Panc1 (cell line): ENCODE data around the gene CSTA. TPM values are rescaled to one million over a fixed set of nuclear protein-coding genes. Genes with fewer than 3 reads are reported as not detected.

Experiments
- ATAC-seq: fragments of 200-7000 bp; cut with Tn5 transposase; 2 replicates; pipeline ENCODE4 v1.9.1; 2020; ENCODE audit warnings: mild to moderate bottlenecking, moderate library complexity
- BruUV-seq: library from RNA; stranded (reverse); fragments of 400-500 nt; replicated peaks from 2 replicates; lab custom pipeline; 2021; lab: Mats Ljungman, UMichigan
- CTCF ChIA-PET: fragments of 300-600 bp; sonication (Branson Sonifier 250); formaldehyde crosslinking; loops from one replicate; lab custom pipeline; 2022; ENCODE audit warnings: antibody characterized with exemption; lab: Charles Lee
- POLR2A ChIA-PET: fragments of 300-600 bp; sonication (Branson Sonifier 250); formaldehyde crosslinking; loops from one replicate; lab custom pipeline; 2022; ENCODE audit warnings: antibody characterized with exemption; lab: Charles Lee
- DNase-seq: peaks from one replicate; pipeline ENCODE4 v3.0.0-alpha.2; 2010; ENCODE audit warnings: low read depth, low spot score
- H3K27ac ChIP-seq: 2 replicates; pipeline ENCODE4 v1.5.1; 2011; ENCODE audit warnings: mild to moderate bottlenecking, low read length, inconsistent platforms
- H3K27me3 ChIP-seq: fragments of 200-500 bp; sonication (Bioruptor generic); 2 replicates; pipeline ENCODE4 v1.6.0; 2014; ENCODE audit warnings: low read length, inconsistent platforms; ENCODE audit not compliant: control insufficient read depth, insufficient read depth
- H3K36me3 ChIP-seq: fragments of 200-500 bp; sonication (Bioruptor generic); 2 replicates; pipeline ENCODE4 v1.5.1; 2014; ENCODE audit warnings: inconsistent platforms, mild to moderate bottlenecking, low read length, moderate library complexity; ENCODE audit not compliant: control insufficient read depth, insufficient read depth
- H3K4me1 ChIP-seq: 2 replicates; pipeline ENCODE4 v1.5.1; 2011; ENCODE audit warnings: inconsistent platforms, mild to moderate bottlenecking, low read length, moderate library complexity; ENCODE audit not compliant: control insufficient read depth, insufficient read depth
- H3K4me3 ChIP-seq, 2 experiments: 2 replicates each; pipeline ENCODE4 v1.5.1; 2011 to 2012; ENCODE audit warnings: low read depth in 2 of 2, low read length in 2 of 2, mild to moderate bottlenecking in 2 of 2, inconsistent platforms in 1 of 2, moderate library complexity in 1 of 2
- H3K9me3 ChIP-seq: fragments of 200-500 bp; sonication (Bioruptor generic); 2 replicates; pipeline ENCODE4 v1.5.1; 2014; ENCODE audit warnings: low read depth, mild to moderate bottlenecking, inconsistent platforms, low read length, moderate library complexity; ENCODE audit not compliant: control insufficient read depth, insufficient read depth
- POLR2AphosphoS5 ChIP-seq: IDR thresholded peaks from 2 replicates; pipeline ENCODE4 v1.6.1; 2012; ENCODE audit warnings: mild to moderate bottlenecking, low read depth, low read length, moderate library complexity
- SIN3A ChIP-seq: IDR thresholded peaks from 2 replicates; pipeline ENCODE4 v1.6.1; 2012; ENCODE audit warnings: low read depth, mild to moderate bottlenecking, low read length, moderate library complexity, borderline replicate concordance; ENCODE audit not compliant: insufficient read depth
- TCF7L2 ChIP-seq: IDR thresholded peaks from 2 replicates; pipeline ENCODE4 v1.6.1; 2011; ENCODE audit warnings: mild to moderate bottlenecking, low read depth, low read length, inconsistent platforms
- in situ Hi-C: cut with HindIII; loops from 2 replicates; pipeline ENCODE4 v1.10.0; 2016; ENCODE audit warnings: low sequenced_read_pairs, low pct_unique_long_range_greater_than_20kb
- intact Hi-C: fragments of 100-400 bp; cut with micrococcal nuclease; formaldehyde crosslinking; loops from one replicate; pipeline ENCODE4 v1.10.0; 2022; ENCODE audit not compliant: unreplicated experiment
- total RNA-seq: library from RNA; stranded (reverse); gene quantifications from one replicate; pipeline ENCODE4 v1.2.1, GENCODE V29; 2021; ENCODE audit not compliant: unreplicated experiment
- TF ChIP-seq, protein P1 (sequence below), 2 experiments: IDR thresholded peaks; 2 replicates each; pipeline ENCODE4 v1.6.1; 2011 to 2012; ENCODE audit warnings: low read depth in 2 of 2, control low read depth in 1 of 2, low read length in 1 of 2, mild to moderate bottlenecking in 1 of 2, moderate library complexity in 1 of 2; ENCODE audit not compliant: insufficient read depth in 1 of 2
- TF ChIP-seq, protein P2 (sequence below): fragments of 450-650 bp; IDR thresholded peaks from 2 replicates; pipeline ENCODE4 v1.5.1; 2017; ENCODE audit warnings: mild to moderate bottlenecking

CSTA gene
- total RNA-seq, 1 experiment from 2014 or later = not detected

DNA sequence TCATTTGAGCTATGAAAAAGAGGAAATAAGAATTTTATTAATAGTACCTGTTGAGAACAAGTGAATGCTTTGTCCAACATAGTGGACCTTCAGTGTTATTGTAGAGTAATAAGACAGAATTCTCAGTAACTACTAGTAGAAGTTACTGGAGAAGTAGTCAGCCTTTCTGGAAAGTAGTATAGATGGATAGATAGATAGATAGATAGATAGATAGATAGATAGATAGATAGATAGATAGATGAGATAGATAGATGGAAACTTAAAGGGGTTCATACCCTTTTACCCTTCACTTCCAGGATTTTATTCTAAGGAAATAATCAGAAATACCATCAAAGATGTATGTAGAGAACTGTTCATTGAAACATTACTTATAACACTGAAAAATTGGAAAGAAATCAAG, 64.1 kb downstream of the CSTA start:
- Histone ChIP-seq H3K9me3 (no peaks in the 10 kb centered on the region), H3K36me3 (no peaks in the 10 kb centered on the region; the same call in 1 of the 2 replicates), H3K27ac (no peak overlapping the region), H3K27me3 (no peaks in the 10 kb centered on the region), H3K4me1 (no peaks in the 10 kb centered on the region; the same call in 1 of the 2 replicates), H3K4me3 (no peak overlapping the region)
- in situ Hi-C loops = no loop called here
- intact Hi-C loops = loop anchor here (10.0 kb wide), 1 partner anchor 554 kb away; the partner anchor contains the start of genes EAF2 and IQCB1
- TF ChIP-seq SIN3A = no peak
- TF ChIP-seq, protein P1, sequence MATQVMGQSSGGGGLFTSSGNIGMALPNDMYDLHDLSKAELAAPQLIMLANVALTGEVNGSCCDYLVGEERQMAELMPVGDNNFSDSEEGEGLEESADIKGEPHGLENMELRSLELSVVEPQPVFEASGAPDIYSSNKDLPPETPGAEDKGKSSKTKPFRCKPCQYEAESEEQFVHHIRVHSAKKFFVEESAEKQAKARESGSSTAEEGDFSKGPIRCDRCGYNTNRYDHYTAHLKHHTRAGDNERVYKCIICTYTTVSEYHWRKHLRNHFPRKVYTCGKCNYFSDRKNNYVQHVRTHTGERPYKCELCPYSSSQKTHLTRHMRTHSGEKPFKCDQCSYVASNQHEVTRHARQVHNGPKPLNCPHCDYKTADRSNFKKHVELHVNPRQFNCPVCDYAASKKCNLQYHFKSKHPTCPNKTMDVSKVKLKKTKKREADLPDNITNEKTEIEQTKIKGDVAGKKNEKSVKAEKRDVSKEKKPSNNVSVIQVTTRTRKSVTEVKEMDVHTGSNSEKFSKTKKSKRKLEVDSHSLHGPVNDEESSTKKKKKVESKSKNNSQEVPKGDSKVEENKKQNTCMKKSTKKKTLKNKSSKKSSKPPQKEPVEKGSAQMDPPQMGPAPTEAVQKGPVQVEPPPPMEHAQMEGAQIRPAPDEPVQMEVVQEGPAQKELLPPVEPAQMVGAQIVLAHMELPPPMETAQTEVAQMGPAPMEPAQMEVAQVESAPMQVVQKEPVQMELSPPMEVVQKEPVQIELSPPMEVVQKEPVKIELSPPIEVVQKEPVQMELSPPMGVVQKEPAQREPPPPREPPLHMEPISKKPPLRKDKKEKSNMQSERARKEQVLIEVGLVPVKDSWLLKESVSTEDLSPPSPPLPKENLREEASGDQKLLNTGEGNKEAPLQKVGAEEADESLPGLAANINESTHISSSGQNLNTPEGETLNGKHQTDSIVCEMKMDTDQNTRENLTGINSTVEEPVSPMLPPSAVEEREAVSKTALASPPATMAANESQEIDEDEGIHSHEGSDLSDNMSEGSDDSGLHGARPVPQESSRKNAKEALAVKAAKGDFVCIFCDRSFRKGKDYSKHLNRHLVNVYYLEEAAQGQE (IDR thresholded peaks at IDR 0.05; ENCODE audit: insufficient read depth in 1 of 2, low read depth in 2 of 2, low read length in 1 of 2) = no peak
- TF ChIP-seq TCF7L2 = no peak
- TF ChIP-seq, protein P2, sequence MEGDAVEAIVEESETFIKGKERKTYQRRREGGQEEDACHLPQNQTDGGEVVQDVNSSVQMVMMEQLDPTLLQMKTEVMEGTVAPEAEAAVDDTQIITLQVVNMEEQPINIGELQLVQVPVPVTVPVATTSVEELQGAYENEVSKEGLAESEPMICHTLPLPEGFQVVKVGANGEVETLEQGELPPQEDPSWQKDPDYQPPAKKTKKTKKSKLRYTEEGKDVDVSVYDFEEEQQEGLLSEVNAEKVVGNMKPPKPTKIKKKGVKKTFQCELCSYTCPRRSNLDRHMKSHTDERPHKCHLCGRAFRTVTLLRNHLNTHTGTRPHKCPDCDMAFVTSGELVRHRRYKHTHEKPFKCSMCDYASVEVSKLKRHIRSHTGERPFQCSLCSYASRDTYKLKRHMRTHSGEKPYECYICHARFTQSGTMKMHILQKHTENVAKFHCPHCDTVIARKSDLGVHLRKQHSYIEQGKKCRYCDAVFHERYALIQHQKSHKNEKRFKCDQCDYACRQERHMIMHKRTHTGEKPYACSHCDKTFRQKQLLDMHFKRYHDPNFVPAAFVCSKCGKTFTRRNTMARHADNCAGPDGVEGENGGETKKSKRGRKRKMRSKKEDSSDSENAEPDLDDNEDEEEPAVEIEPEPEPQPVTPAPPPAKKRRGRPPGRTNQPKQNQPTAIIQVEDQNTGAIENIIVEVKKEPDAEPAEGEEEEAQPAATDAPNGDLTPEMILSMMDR = no peak
- TF ChIP-seq POLR2AphosphoS5 = no peak
- DNase-seq = no peak
- no peak for ATAC-seq
- ChIA-PET POLR2A (interaction anchor here (1.3 kb wide), 1 partner anchor 27 kb away, joined by 4 read pairs; the partner anchor contains the start of gene WDR5B), CTCF (no interaction called here)
- BruUV-seq = no TSS peak

DNA sequence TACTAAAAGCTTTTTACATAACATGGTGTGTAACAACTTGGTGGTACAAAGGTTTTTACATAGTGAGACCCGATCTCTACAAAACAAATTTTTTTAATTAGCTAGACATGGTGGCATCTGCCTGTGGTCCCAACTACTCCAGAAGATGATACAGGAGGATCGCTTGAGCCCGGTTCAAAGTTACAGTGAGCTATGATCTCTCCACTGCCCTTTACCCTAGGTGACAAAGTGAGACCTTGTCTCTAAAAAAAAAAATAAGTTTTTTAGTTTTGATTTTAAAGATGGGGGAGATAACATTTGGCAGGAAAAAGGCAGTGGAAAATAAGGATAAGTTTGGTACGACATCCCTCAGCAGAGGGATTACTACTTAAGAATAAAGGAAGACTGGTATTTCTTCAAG, 64.8 kb downstream of the CSTA start:
- TF ChIP-seq, protein P1 (IDR thresholded peaks at IDR 0.05; ENCODE audit: insufficient read depth in 1 of 2, low read depth in 2 of 2, low read length in 1 of 2) = no peak
- TF ChIP-seq, protein P2 = no peak
- no peak for TF ChIP-seq SIN3A
- TF ChIP-seq TCF7L2 = no peak
- TF ChIP-seq POLR2AphosphoS5 = no peak
- H3K27ac ChIP-seq = no peak overlapping the region
- no peak for DNase-seq
- CTCF ChIA-PET = interaction anchor here (0.7 kb wide), 1 partner anchor 23 kb away, joined by 4 read pairs; no protein-coding TSS in a partner anchor
- POLR2A ChIA-PET = interaction anchor here (0.6 to 1.3 kb wide), 2 partner anchors 26 to 322 kb away, joined by 3 to 4 read pairs; partner anchors contain the start of gene WDR5B
- no peaks in the 10 kb centered on the region for H3K27me3 ChIP-seq
- H3K36me3 ChIP-seq = no peaks in the 10 kb centered on the region; the same call in 1 of the 2 replicates
- H3K9me3 ChIP-seq = no peaks in the 10 kb centered on the region
- no TSS peak for BruUV-seq
- ATAC-seq = no peak
- in situ Hi-C loops = no loop called here
- no peaks in the 10 kb centered on the region; the same call in 1 of the 2 replicates for H3K4me1 ChIP-seq
- intact Hi-C loops = loop anchor here (10.0 kb wide), 1 partner anchor 555 kb away; the partner anchor contains the start of genes EAF2 and IQCB1
- H3K4me3 ChIP-seq = no peak overlapping the region
